Trophoblast cell (in vitro differentiated cells and primary cell): Measurements from ENCODE around the gene ZNF778.

Experiments
- DNase-seq, 2 donors: peaks; one replicate each; pipeline ENCODE4 v3.0.0-alpha.2; 2016
- H2AFZ ChIP-seq: 2 replicates; pipeline ENCODE4 v1.6.1; 2013; ENCODE audit warnings: low read length, moderate library complexity, mild to moderate bottlenecking; ENCODE audit not compliant: insufficient read depth, poor library complexity
- H2AK5ac ChIP-seq: 2 replicates; pipeline ENCODE4 v1.6.1; 2013; ENCODE audit warnings: mild to moderate bottlenecking, low read length
- H2BK120ac ChIP-seq: 2 replicates; pipeline ENCODE4 v1.6.1; 2013; ENCODE audit warnings: low read length, mild to moderate bottlenecking, moderate library complexity; ENCODE audit not compliant: insufficient read depth, poor library complexity
- H2BK12ac ChIP-seq: 2 replicates; pipeline ENCODE4 v1.6.1; 2013; ENCODE audit warnings: mild to moderate bottlenecking, low read length, moderate library complexity
- H2BK5ac ChIP-seq: 2 replicates; pipeline ENCODE4 v1.6.1; 2013; ENCODE audit warnings: low read length, low read depth, moderate library complexity, mild to moderate bottlenecking; ENCODE audit not compliant: poor library complexity
- H3K14ac ChIP-seq: 2 replicates; pipeline ENCODE4 v1.6.1; 2013; ENCODE audit warnings: mild to moderate bottlenecking, low read length
- H3K18ac ChIP-seq: 2 replicates; pipeline ENCODE4 v1.6.1; 2013; ENCODE audit warnings: mild to moderate bottlenecking, low read length
- H3K23ac ChIP-seq: 2 replicates; pipeline ENCODE4 v1.6.1; 2013; ENCODE audit warnings: low read length
- H3K27ac ChIP-seq: 2 replicates; pipeline ENCODE4 v1.5.1; 2013; ENCODE audit warnings: low read depth, mild to moderate bottlenecking, inconsistent platforms, low read length, moderate library complexity
- H3K27me3 ChIP-seq: 2 replicates; pipeline ENCODE4 v1.6.1; 2013; ENCODE audit warnings: inconsistent platforms, mild to moderate bottlenecking, low read length, moderate library complexity; ENCODE audit not compliant: insufficient read depth
- H3K36me3 ChIP-seq, 2 experiments: 1 replicate in 1 of 2; 2 replicates in 1 of 2; pipeline ENCODE4 v1.6.1; 2013; ENCODE audit warnings: low read length in 2 of 2, mild to moderate bottlenecking in 2 of 2, moderate library complexity in 1 of 2; ENCODE audit not compliant: insufficient read depth in 2 of 2, control insufficient read depth in 1 of 2
- H3K4ac ChIP-seq: 2 replicates; pipeline ENCODE4 v1.6.1; 2013; ENCODE audit warnings: low read depth, mild to moderate bottlenecking, low read length, moderate library complexity
- H3K4me1 ChIP-seq, 2 experiments: 1 replicate in 1 of 2; 2 replicates in 1 of 2; pipeline ENCODE4 v1.6.1; 2013; ENCODE audit warnings: low read length in 2 of 2, mild to moderate bottlenecking in 2 of 2, moderate library complexity in 1 of 2; ENCODE audit not compliant: insufficient read depth in 2 of 2, control insufficient read depth in 1 of 2
- H3K4me2 ChIP-seq: 2 replicates; pipeline ENCODE4 v1.6.1; 2013; ENCODE audit warnings: inconsistent platforms, mild to moderate bottlenecking, low read length, moderate library complexity
- H3K4me3 ChIP-seq: 2 replicates; pipeline ENCODE4 v1.5.1; 2013; ENCODE audit warnings: mild to moderate bottlenecking, low read depth, low read length, inconsistent platforms
- H3K79me1 ChIP-seq: one replicate; pipeline ENCODE4 v1.6.1; 2013; ENCODE audit warnings: low read length
- H3K79me2 ChIP-seq: 2 replicates; pipeline ENCODE4 v1.6.1; 2013; ENCODE audit warnings: low read length, mild to moderate bottlenecking; ENCODE audit not compliant: control insufficient read depth, insufficient read depth, poor library complexity
- H3K9ac ChIP-seq: 2 replicates; pipeline ENCODE4 v1.6.1; 2013; ENCODE audit warnings: mild to moderate bottlenecking, low read length
- H3K9me3 ChIP-seq: 2 replicates; pipeline ENCODE4 v1.6.1; 2013; ENCODE audit warnings: low read depth, mild to moderate bottlenecking, control low read depth, inconsistent platforms, low read length; ENCODE audit not compliant: insufficient read depth
- H4K12ac ChIP-seq: 2 replicates; pipeline ENCODE4 v1.6.1; 2013; ENCODE audit warnings: low read depth, mild to moderate bottlenecking, low read length, moderate library complexity
- H4K8ac ChIP-seq: 2 replicates; pipeline ENCODE4 v1.6.1; 2013; ENCODE audit warnings: low read depth, mild to moderate bottlenecking, low read length, moderate library complexity
- H4K91ac ChIP-seq: one replicate; pipeline ENCODE4 v1.6.1; 2013; ENCODE audit warnings: low read depth, mild to moderate bottlenecking, low read length, moderate library complexity
- WGBS: extraction: QIAGEN DNeasy Blood & Tissue Kit; methylation state at CpG from one replicate; pipeline ENCODE4 v1.1.7; 2013; ENCODE audit warnings: missing lambda C conversion rate; ENCODE audit not compliant: insufficient read length, insufficient coverage; ENCODE audit errors: extremely low coverage; 5-methylcytosine and 5-hydroxymethylcytosine counted together

Gene ZNF778

DNA sequence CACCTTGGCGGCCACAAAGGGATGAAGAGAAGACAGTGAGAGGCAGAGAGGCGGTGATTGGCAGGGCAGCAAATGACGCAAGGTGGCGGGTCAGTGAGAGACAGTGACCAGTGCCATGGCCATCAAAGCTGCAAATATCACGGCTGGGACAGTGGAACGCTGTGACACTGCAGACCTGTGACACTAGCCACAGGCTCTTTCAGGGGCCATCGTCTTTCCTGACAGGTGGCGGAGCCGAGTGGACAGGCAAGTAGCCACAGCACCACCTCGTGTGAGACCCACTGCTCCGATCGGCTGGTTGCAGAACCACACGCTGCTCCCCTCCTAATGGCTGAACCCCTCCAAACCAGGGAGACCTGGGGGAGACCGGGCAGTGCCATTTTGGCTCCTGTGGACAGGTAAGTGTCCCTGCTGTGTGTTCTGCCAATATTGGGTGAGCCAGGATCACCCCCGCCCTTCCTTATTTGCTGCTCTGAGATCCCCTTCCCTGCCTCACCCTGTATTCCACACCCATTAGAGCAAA lies 7.9 kb upstream of the ZNF778 start:
- no peaks in the 10 kb centered on the region for H3K27me3 ChIP-seq
- H4K12ac ChIP-seq, result no peak overlapping the region
- H2BK12ac ChIP-seq, result no peak overlapping the region
- H3K79me1 ChIP-seq, result no peaks in the 10 kb centered on the region
- no peaks in the 10 kb centered on the region for H3K9me3 ChIP-seq
- no peak overlapping the region for H2BK5ac ChIP-seq
- H3K4me2 ChIP-seq, result no peak overlapping the region
- no peak overlapping the region for H3K9ac ChIP-seq
- H3K27ac ChIP-seq, result no peak overlapping the region
- no peaks in the 10 kb centered on the region for H3K79me2 ChIP-seq
- DNase-seq, result no peak
- H4K91ac ChIP-seq, result no peak overlapping the region
- WGBS, result no CpG with 5 or more reads among the region's 15 CpGs
- H3K4me3 ChIP-seq, result no peak overlapping the region
- H4K8ac ChIP-seq, result no peak overlapping the region
- no peak overlapping the region for H3K14ac ChIP-seq
- H2AFZ ChIP-seq, result no peak overlapping the region
- H3K18ac ChIP-seq, result no peak overlapping the region
- no peaks in the 10 kb centered on the region for H3K36me3 ChIP-seq
- no peak overlapping the region for H2BK120ac ChIP-seq
- no peak overlapping the region for H2AK5ac ChIP-seq
- no peaks in the 10 kb centered on the region for H3K4me1 ChIP-seq
- no peak overlapping the region for H3K23ac ChIP-seq
- H3K4ac ChIP-seq, result no peak overlapping the region

DNA sequence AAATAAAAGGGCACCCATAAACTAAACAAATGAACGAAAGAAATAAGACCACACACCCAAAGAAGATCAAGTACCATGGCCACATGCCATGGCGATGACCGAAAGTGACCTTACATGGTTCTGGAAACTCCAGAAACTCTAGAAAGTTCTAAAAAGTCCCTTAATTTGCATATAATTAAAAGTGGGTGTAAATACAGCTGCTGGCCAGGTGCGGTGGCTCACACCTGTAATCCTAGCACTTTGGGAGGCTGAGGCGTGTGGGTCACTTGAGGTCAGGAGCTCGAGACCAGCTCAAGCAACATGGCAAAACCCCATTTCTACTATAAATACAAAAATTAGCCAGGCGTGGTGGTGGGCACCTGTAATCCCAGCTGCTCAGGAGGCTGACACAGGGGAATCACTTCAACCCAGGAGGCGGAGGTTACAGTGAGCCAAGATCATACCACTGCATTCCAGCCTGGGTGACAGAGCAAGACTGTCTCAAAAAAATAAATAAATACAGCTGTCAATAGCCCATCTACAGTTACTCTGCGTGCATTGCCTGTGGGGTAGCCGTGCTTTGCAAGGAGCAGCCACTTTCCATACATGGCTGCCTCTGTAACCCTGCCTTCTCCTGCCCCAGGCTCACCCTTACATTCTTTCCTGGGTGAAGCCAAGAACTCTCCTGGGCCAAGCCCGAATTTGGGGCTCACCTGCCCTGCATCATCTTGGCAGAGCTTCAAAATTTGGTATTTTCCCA lies 7.2 kb upstream of the ZNF778 start:
- Histone ChIP-seq H3K14ac (no peak overlapping the region), H2BK5ac (no peak overlapping the region), H3K4me1 (no peaks in the 10 kb centered on the region), H3K36me3 (no peaks in the 10 kb centered on the region), H3K27me3 (no peaks in the 10 kb centered on the region), H2BK12ac (no peak overlapping the region), H3K18ac (no peak overlapping the region), H3K79me1 (no peaks in the 10 kb centered on the region), H2AK5ac (no peak overlapping the region), H3K4me2 (no peak overlapping the region), H2AFZ (no peak overlapping the region), H3K79me2 (no peaks in the 10 kb centered on the region), H3K9ac (no peak overlapping the region), H3K4ac (no peak overlapping the region), H4K8ac (no peak overlapping the region), H3K4me3 (no peak overlapping the region), H4K91ac (no peak overlapping the region), H2BK120ac (no peak overlapping the region), H3K9me3 (no peaks in the 10 kb centered on the region), H3K23ac (peak overlapping the region; percentile 74), H4K12ac (no peak overlapping the region), H3K27ac (no peak overlapping the region)
- DNase-seq, result no peak
- no CpG with 5 or more reads among the region's 11 CpGs for WGBS

DNA sequence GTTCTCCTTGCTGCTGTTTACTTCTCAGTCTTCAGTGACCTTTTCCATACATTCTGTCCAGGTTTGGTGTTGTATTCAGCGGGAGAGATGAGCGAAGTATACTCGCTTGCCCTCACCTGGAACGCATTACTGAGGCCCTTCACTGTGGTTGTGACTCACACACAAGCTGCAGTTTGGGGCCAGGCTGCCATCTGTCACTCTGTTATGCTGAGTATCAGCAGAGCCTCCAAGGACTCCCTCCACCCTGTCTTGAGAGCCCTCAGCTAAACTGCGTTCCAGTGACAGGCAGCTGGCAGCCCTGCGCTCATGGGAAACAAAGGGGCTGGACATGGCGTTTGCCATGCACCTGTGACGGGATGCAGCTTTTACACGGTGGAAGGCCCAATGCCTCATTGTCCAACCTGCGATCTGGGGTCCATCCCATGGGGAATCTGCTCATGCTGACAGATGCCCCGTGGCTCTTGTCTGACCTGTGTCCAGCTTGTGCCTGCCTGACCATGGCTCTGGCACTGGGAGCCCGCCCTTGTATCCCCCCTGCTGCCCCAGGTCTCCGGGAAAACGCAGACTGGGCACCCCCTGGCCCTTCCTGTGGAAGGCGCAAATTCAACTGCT lies 6.5 kb upstream of the ZNF778 start:
- Histone ChIP-seq H3K79me1 (no peaks in the 10 kb centered on the region), H3K14ac (no peak overlapping the region), H3K27ac (no peak overlapping the region), H2AFZ (no peak overlapping the region), H3K4me2 (no peak overlapping the region), H2BK12ac (no peak overlapping the region), H3K27me3 (no peaks in the 10 kb centered on the region), H3K79me2 (no peaks in the 10 kb centered on the region), H2AK5ac (no peak overlapping the region), H4K12ac (no peak overlapping the region), H3K9ac (peak overlapping the region; percentile 72), H3K4me3 (no peak overlapping the region), H3K4ac (no peak overlapping the region), H3K23ac (no peak overlapping the region), H2BK5ac (no peak overlapping the region), H3K9me3 (no peaks in the 10 kb centered on the region), H2BK120ac (no peak overlapping the region), H3K4me1 (no peaks in the 10 kb centered on the region), H3K18ac (no peak overlapping the region), H3K36me3 (no peaks in the 10 kb centered on the region), H4K91ac (no peak overlapping the region), H4K8ac (no peak overlapping the region)
- WGBS, result no CpG with 5 or more reads among the region's 15 CpGs
- DNase-seq, result no peak

DNA sequence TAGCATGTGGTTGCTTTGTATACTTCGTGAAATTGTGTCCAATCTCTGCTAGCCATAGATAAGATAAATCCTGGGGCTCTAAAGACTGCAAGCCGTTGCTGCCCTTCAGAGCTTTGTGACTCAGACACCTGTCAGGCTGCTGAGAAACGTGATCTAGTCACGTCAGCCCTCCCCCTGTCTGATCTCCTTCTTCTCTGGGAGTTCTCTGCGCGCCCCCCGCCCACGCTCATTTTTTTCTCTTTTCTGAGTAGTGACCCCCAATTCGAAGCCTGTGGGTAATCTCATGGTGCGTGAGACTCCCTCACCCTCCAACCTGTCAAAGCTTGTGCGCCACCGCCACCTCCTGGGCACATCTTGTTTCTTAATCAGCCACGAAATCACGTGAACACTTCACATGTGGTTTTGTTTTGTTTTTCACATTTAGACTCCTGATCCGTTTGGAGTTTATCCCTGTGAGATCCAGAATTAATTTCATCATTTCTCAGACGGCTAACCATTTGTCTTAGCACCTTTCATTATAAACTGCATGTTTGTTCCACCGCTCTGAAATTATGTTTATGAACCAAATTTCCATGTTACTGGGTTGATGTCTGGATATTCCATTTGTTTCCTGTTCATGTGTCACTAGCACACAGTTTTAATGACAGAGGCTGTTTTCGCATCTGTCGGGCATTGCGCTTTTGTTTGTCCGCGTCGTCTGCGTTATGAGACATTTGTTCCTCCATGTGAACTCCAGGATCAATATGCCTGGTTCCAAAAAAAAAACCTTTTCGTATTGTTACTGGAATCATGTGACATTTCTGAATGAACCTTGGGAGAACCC lies 977 bp upstream of the ZNF778 start:
- Histone ChIP-seq H3K9me3 (no peaks in the 10 kb centered on the region), H2AFZ (no peak overlapping the region), H2AK5ac (no peak overlapping the region), H3K27me3 (no peaks in the 10 kb centered on the region), H3K18ac (no peak overlapping the region), H2BK12ac (no peak overlapping the region), H4K91ac (no peak overlapping the region), H3K27ac (no peak overlapping the region), H3K4ac (no peak overlapping the region), H4K12ac (no peak overlapping the region), H3K4me1 (peaks cover 0 to 3% of the 10 kb centered on the region in 2 experiments), H3K79me1 (peaks cover 4% of the 10 kb centered on the region), H3K36me3 (peaks cover 8 to 14% of the 10 kb centered on the region in 2 experiments), H3K4me3 (peak overlapping the region; percentile 99), H3K4me2 (peak overlapping the region; percentile 94), H2BK5ac (no peak overlapping the region), H3K9ac (peak overlapping the region; percentile 42), H2BK120ac (no peak overlapping the region), H3K14ac (no peak overlapping the region), H3K79me2 (peaks cover 4% of the 10 kb centered on the region), H3K23ac (no peak overlapping the region), H4K8ac (no peak overlapping the region)
- no CpG with 5 or more reads among the region's 25 CpGs for WGBS
- peak; percentile 50 to 74 for DNase-seq
